Calu3 (cell line): ENCODE measurements around the gene STT3A. TPM values are rescaled to one million over a fixed set of nuclear protein-coding genes. Genes with fewer than 3 reads are reported as not detected.

Experiments used
- BruUV-seq: library from RNA; stranded (reverse); fragments of 400-500 nt; replicated peaks from 2 replicates; lab custom pipeline; 2021; lab: Mats Ljungman, UMichigan
- CTCF ChIA-PET: fragments of 300-600 bp; sonication (Branson Sonifier 250); formaldehyde crosslinking; loops from one replicate; lab custom pipeline; 2022; ENCODE audit warnings: antibody characterized with exemption; lab: Charles Lee
- DNase-seq: peaks from one replicate; pipeline ENCODE4 v3.0.0; 2022
- H3K27ac Mint-ChIP-seq: one replicate; pipeline ENCODE4 v1.8.0; 2022; ENCODE audit warnings: mixed read lengths; ENCODE audit not compliant: unreplicated experiment
- H3K27me3 Mint-ChIP-seq: one replicate; pipeline ENCODE4 v1.8.0; 2022; ENCODE audit warnings: mixed read lengths; ENCODE audit not compliant: unreplicated experiment
- H3K36me3 Mint-ChIP-seq: one replicate; pipeline ENCODE4 v1.8.0; 2022; ENCODE audit warnings: mild to moderate bottlenecking, moderate library complexity, mixed read lengths; ENCODE audit not compliant: insufficient read depth, unreplicated experiment
- H3K4me1 Mint-ChIP-seq: one replicate; pipeline ENCODE4 v1.8.0; 2022; ENCODE audit warnings: mild to moderate bottlenecking, low read depth, mixed read lengths; ENCODE audit not compliant: unreplicated experiment
- H3K4me3 Mint-ChIP-seq: one replicate; pipeline ENCODE4 v1.8.0; 2022; ENCODE audit warnings: mild to moderate bottlenecking, low read depth, moderate library complexity, mixed read lengths; ENCODE audit not compliant: unreplicated experiment
- H3K9me3 Mint-ChIP-seq: one replicate; pipeline ENCODE4 v1.8.0; 2022; ENCODE audit warnings: low read depth, mixed read lengths; ENCODE audit not compliant: unreplicated experiment
- intact Hi-C: fragments of 100-400 bp; cut with micrococcal nuclease; formaldehyde crosslinking; loops from one replicate; pipeline ENCODE4 v1.10.0; 2022; ENCODE audit not compliant: unreplicated experiment
- total RNA-seq: library from RNA; stranded (reverse); gene quantifications from 2 replicates; pipeline ENCODE4 v1.2.3, GENCODE V29; 2022
- TF ChIP-seq, protein P1 (sequence below): fragments of 200-600 bp; IDR thresholded peaks from one replicate; pipeline ENCODE4 v1.8.0; 2022; ENCODE audit warnings: antibody characterized with exemption; ENCODE audit not compliant: unreplicated experiment

STT3A gene
- total RNA-seq, 1 experiment from 2014 or later: 168 TPM

DNA sequence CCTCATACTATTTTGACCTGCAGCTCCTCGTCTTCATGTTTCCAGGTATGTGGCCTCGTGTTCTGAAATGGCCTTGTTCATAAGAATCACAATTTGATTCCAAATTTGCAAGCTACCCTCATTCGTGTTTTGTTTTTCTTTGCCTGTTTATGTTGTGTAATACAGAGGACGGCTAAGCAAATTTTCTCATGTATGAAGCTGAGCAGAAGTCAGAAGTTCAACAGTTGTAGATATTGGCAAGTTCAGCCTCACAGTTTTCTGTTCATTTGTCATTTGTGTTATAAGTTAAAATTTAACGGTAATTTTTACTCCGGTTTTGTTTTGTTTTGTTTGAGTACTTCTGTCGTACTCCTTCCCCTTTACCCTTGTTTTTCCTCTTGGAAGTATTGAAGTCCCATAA, 16.9 kb downstream of the STT3A start:
- CTCF ChIA-PET: interaction anchor here (0.6 kb wide), 1 partner anchor 41 kb away, joined by 4 read pairs; no protein-coding TSS in a partner anchor
- Mint-ChIP-seq H3K27ac (no peak overlapping the region), H3K9me3 (no peaks in the 10 kb centered on the region), H3K36me3 (peaks cover 57% of the 10 kb centered on the region), H3K27me3 (no peaks in the 10 kb centered on the region), H3K4me3 (no peak overlapping the region), H3K4me1 (no peaks in the 10 kb centered on the region)
- no peak for DNase-seq
- TF ChIP-seq, protein P1, sequence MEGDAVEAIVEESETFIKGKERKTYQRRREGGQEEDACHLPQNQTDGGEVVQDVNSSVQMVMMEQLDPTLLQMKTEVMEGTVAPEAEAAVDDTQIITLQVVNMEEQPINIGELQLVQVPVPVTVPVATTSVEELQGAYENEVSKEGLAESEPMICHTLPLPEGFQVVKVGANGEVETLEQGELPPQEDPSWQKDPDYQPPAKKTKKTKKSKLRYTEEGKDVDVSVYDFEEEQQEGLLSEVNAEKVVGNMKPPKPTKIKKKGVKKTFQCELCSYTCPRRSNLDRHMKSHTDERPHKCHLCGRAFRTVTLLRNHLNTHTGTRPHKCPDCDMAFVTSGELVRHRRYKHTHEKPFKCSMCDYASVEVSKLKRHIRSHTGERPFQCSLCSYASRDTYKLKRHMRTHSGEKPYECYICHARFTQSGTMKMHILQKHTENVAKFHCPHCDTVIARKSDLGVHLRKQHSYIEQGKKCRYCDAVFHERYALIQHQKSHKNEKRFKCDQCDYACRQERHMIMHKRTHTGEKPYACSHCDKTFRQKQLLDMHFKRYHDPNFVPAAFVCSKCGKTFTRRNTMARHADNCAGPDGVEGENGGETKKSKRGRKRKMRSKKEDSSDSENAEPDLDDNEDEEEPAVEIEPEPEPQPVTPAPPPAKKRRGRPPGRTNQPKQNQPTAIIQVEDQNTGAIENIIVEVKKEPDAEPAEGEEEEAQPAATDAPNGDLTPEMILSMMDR: no peak
- BruUV-seq: no TSS peak
- intact Hi-C loops: no loop called here

DNA sequence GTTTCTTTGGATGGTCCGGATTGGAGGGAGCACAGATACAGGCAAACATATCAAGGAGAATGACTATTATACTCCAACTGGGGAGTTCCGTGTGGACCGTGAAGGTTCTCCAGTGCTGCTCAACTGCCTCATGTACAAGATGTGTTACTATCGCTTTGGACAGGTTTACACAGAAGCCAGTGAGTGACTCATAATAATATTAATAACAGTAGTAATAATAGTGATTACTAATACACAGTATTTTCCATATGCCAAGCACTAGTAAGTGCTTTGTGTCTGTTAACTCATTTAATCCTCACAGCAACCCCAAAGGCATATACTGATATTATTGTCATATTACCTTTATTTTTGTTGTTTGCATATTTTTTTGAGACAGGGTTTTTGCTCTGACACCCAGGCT, 25.7 kb downstream of the STT3A start:
- H3K36me3 Mint-ChIP-seq: peaks cover 27% of the 10 kb centered on the region
- no peak overlapping the region for H3K4me3 Mint-ChIP-seq
- H3K27me3 Mint-ChIP-seq: no peaks in the 10 kb centered on the region
- no peak overlapping the region for H3K27ac Mint-ChIP-seq
- CTCF ChIA-PET: no interaction called here
- BruUV-seq: no TSS peak
- intact Hi-C loops: no loop called here
- H3K4me1 Mint-ChIP-seq: no peaks in the 10 kb centered on the region
- TF ChIP-seq, protein P1: no peak
- no peak for DNase-seq
- H3K9me3 Mint-ChIP-seq: no peaks in the 10 kb centered on the region

DNA sequence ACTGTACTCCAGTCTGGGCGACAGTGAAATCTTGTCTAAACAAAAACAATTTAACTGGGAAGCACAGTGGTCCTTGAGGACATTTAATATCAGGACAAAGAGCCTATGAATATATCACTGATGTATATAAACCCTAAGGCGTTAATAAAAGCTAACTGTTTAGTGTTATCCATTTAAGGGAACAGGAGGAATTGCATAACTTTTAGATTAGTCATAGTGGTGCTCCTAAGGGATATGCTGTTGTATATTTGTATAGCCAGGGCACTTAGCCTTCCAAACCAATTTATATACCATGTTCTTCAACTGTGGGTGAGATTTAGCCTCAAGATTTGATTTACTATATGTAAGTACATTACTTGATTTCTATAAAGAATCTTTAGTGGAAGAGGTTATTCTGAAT, 29.3 kb downstream of the STT3A start:
- Mint-ChIP-seq H3K36me3 (peaks cover 35% of the 10 kb centered on the region), H3K27ac (no peak overlapping the region)
- CTCF ChIA-PET: no interaction called here

DNA sequence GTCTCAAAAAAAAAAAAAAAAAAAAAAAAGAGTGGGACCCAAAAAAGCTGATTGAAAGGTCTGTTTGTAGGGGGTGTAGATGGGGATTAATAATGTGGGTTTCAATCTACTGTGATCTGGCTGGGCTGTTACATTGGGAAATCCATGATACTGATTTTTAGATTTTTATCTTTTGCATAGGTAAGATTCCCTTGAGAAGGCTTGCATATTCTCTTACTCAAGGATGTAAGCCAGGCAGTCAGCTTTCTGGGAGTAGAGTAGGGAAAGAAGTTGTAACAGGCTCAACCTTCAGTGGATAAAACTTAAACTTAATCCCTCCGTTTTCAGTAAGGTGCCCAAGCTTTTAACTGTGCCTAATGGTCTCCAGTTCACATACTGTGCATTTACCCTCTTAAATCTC, 30.4 kb downstream of the STT3A start:
- TF ChIP-seq, protein P1: no peak
- BruUV-seq: no TSS peak
- peaks cover 36% of the 10 kb centered on the region for H3K36me3 Mint-ChIP-seq
- no peak for DNase-seq
- H3K4me3 Mint-ChIP-seq: no peak overlapping the region
- intact Hi-C loops: no loop called here
- CTCF ChIA-PET: no interaction called here
- H3K27ac Mint-ChIP-seq: no peak overlapping the region
- H3K27me3 Mint-ChIP-seq: no peaks in the 10 kb centered on the region
- no peaks in the 10 kb centered on the region for H3K9me3 Mint-ChIP-seq
- H3K4me1 Mint-ChIP-seq: peaks cover 17% of the 10 kb centered on the region

More for the DNA sequence above, 29.3 kb downstream of the STT3A start:
- TF ChIP-seq, protein P1: no peak
- DNase-seq: no peak
- intact Hi-C loops: no loop called here
- Mint-ChIP-seq H3K4me3 (no peak overlapping the region), H3K9me3 (no peaks in the 10 kb centered on the region), H3K27me3 (no peaks in the 10 kb centered on the region), H3K4me1 (peaks cover 9% of the 10 kb centered on the region)
- BruUV-seq: no TSS peak
